GM12865 (cell line): ENCODE results near the gene JTB.
"Not testable (repeated sequence)": the region's sequence is repeated elsewhere in the genome, so short reads cannot be mapped to it uniquely, and the experiment has no call there.

Source experiments
- DNase-seq: peaks from one replicate; pipeline ENCODE4 v3.0.0; 2010; ENCODE audit warnings: low read depth
- H3K4me3 ChIP-seq: 2 replicates; pipeline ENCODE4 v1.5.1; 2011; ENCODE audit warnings: mild to moderate bottlenecking, low read depth, low read length, control low read depth
- CTCF ChIP-seq: IDR thresholded peaks from 2 replicates; pipeline ENCODE4 v1.5.1; 2011; ENCODE audit warnings: low read length, control low read depth, low read depth, inconsistent platforms; ENCODE audit not compliant: insufficient read depth; ENCODE audit errors: missing control alignments

Gene JTB

DNA sequence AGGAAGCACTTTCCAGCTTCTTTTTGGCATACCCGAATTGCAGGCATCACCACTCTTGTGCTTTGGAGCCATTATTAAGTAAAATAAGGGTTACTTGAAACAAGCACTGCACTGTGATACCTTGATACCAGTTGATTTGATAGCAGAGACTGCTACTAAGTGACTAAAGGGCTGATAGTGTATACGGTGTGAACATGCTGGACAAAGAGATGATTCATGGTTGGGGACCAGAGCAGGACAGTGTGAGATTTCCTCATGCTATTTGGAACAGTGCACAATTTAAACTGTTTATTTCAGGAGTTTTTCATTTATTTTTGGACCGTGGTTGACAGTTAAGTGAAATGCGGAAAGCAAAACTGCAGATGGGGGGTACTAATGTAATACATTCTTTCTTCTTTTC lies 22.9 kb upstream of the JTB start:
- no peak for DNase-seq
- H3K4me3 ChIP-seq, result no peak overlapping the region
- TF ChIP-seq CTCF, result no peak

- H3K4me3 ChIP-seq, DNase-seq: not testable (repeated sequence)
These were observed 19.4 kb upstream of the JTB start for GRCh38 chr1:153996882-153997281.

GRCh38 chr1:153995640-153996039 lies 18.2 kb upstream of the JTB start:
- DNase-seq, result no peak
- TF ChIP-seq CTCF, result no peak
- H3K4me3 ChIP-seq, result no peak overlapping the region

DNA sequence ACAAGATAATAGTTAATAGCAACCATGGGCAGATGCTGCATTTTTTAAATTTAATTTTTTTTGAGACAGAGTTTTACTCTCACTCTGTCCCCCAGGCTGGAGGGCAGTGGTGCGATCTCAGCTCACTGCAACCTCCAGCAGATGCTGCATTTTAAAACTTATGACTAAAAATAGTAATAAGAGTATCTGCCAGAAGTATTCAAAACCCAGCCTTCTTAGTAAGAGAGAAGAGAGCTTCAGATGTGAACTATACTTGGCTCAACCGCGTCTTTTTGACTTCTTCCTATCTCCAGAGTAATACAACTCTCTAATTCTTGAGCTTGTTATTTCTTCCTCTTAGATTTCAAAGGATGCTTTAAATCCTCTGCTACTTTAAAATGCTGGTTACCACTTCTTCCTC lies 17.7 kb upstream of the JTB start:
- no peak for TF ChIP-seq CTCF
- H3K4me3 ChIP-seq, result no peak overlapping the region
- DNase-seq, result no peak

GRCh38 chr1:153991806-153992205 lies 14.3 kb upstream of the JTB start:
- no peak for DNase-seq
- H3K4me3 ChIP-seq, result peak overlapping the region; percentile 71
- TF ChIP-seq CTCF, result no peak

DNA sequence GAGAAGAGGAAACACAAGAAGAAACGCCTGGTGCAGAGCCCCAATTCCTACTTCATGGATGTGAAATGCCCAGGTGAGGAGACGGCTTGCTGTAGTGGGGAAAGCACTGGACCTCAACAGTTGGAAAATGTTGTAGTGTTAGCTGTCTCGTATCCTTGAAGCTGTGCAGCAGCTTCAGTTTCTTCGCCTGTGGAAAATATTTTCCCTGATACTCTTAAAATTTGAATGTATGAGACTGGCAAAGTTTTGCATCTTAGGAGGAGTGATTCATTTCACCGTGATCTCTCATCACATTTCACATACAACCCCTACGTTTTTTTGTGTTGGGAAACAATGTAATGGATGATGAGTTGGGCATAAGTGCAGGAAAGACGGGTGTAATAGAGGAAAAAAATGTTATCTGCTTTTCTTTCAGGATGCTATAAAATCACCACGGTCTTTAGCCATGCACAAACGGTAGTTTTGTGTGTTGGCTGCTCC lies 13.7 kb upstream of the JTB start:
- H3K4me3 ChIP-seq, result peak overlapping the region; percentile 71
- no peak for DNase-seq
- no peak for TF ChIP-seq CTCF

DNA sequence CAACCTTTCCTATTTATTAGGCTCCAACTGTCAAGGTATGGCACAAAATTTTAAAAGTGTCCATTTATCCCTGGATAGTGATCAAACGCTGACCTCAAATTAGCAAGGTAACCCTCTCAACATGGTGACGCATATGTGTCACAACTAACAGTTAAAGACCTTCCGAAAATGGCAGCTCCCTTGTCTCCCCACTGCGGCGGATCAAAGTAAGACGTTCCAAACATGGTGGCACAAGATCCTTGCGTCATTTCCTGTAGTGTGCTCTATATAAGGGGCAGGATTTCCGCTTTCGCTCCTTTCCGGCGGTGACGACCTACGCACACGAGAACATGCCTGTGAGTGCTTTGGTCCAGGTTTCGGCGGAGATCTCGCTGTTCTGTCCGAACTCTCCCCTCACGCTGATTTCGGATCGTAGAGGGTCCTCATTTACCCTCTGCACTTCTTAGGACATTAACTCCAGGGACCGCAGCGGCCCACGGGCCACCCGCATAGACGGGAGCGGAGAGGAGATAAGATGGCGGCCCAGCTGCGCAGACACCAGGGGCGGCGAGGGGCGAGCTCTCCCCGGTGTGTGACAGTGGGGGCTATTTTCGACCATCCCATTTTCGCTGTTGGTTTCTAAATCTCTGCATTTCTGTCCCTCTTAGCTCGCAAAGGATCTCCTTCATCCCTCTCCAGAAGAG lies 13.1 kb upstream of the JTB start, which contains the start of gene RPS27:
Gene RPS27, plus strand, starts transcription at position 295 of the 683 bp plus-strand sequence. Its CDS starts 35 bp downstream, at position 330.
- peak; percentile 98 for DNase-seq
- TF ChIP-seq CTCF, result no peak
- H3K4me3 ChIP-seq, result peak within 1 kb of the TSS; percentile 71
